ENCODE data around the gene DEFB132. TPM values are rescaled to one million over a fixed set of nuclear protein-coding genes. Genes with fewer than 3 reads are reported as not detected.

DEFB132 gene
- total and polyA plus RNA-seq, 2 of the 4 experiments (the other 2 are of a cell fraction): not detected

DNA sequence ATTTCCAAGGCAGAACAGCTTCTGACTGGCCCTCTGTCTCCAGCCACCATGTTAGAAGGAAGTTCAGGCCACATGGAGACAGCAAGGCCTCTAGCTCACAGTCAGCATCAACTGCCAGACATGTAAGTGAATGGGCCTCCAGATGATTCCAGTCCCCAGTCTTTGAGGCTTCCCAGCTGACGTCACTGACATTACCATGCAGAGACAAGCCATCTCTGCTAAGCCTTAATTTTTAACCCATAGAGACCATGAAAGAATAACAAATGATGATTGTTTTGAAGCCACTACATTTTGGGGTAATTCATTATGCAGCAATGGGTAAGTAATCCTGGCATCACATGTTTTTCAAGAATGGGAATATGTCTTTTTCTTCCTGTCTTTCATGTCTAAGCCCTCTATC, 41.7 kb upstream of the DEFB132 start:
- dilution Hi-C loops (cut with HindIII; ENCODE audit: low sequenced_read_pairs, unreplicated experiment): no loop called here

More for the DNA sequence above, 41.7 kb upstream of the DEFB132 start:
- Histone ChIP-seq H3K9me1 (ENCODE audit: insufficient read depth, low read length) (no peaks in the 10 kb centered on the region), H3K79me1 (ENCODE audit: low read depth in 1 of 2, low read length in 2 of 2) (no peaks in the 10 kb centered on the region), H2AK5ac (ENCODE audit: low read depth, low read length) (no peak overlapping the region), H2AFZ (replicated peaks; ENCODE audit: low read length, poor library complexity) (no peak overlapping the region), H3K27ac (ENCODE audit: insufficient read depth, low read length) (no peak overlapping the region), H3K4ac (ENCODE audit: low read depth, low read length) (no peak overlapping the region), H3K23ac (ENCODE audit: low read depth, low read length) (no peak overlapping the region), H3K56ac (ENCODE audit: extremely low read depth, insufficient read depth, low read length) (no peak overlapping the region), H4K20me1 (ENCODE audit: insufficient read depth, low read length) (no peaks in the 10 kb centered on the region), H3K4me1 (ENCODE audit: control insufficient read depth, insufficient read depth, low read length) (no peaks in the 10 kb centered on the region), H3K36me3 (ENCODE audit: control insufficient read depth, insufficient read depth, low read length) (no peaks in the 10 kb centered on the region), H3K18ac (ENCODE audit: low read depth, low read length) (no peak overlapping the region), H4K8ac (ENCODE audit: low read depth in 2 of 2, low read length in 2 of 2) (no peak overlapping the region), H2BK5ac (ENCODE audit: low read depth, low read length, poor library complexity, severe bottlenecking) (no peak overlapping the region), H3K9me3 (ENCODE audit: control insufficient read depth, insufficient read depth, low read length) (no peaks in the 10 kb centered on the region), H3K4me3 (ENCODE audit: insufficient read depth, low read depth, low read length) (no peak overlapping the region), H3K14ac (replicated peaks; ENCODE audit: low read depth, low read length) (no peak overlapping the region), H3K27me3 (ENCODE audit: control insufficient read depth, insufficient read depth, low read length) (peaks cover 8% of the 10 kb centered on the region), H3K4me2 (ENCODE audit: low read depth, low read length) (no peak overlapping the region), H2BK20ac (ENCODE audit: low read depth, low read length) (no peak overlapping the region), H4K91ac (ENCODE audit: insufficient read depth, low read depth, low read length) (no peak overlapping the region), H4K5ac (ENCODE audit: low read depth, low read length) (no peak overlapping the region), H2BK120ac (ENCODE audit: low read depth, low read length) (no peak overlapping the region), H2AK9ac (replicated peaks; ENCODE audit: low read depth, low read length, poor library complexity) (no peak overlapping the region), H3K9ac (ENCODE audit: low read depth, low read length) (no peak overlapping the region), H2BK15ac (ENCODE audit: low read depth, low read length) (no peak overlapping the region)
- ChIA-PET CTCF (no interaction called here), POLR2A (ENCODE audit: unreplicated experiment) (no interaction called here)
- no CpG with 5 or more reads among the region's 1 CpG for WGBS, 2 experiments (ENCODE audit: extremely low coverage in 2 of 2, insufficient read length in 1 of 2)
- intact Hi-C loops (cut with micrococcal nuclease) (no loop called here), in situ Hi-C loops (cut with MboI; ENCODE audit: low sequenced_read_pairs) (loop anchor here (10.0 kb wide), 1 partner anchor 119 kb away; no protein-coding TSS in a partner anchor)
- TF ChIP-seq FOS (IDR thresholded peaks at IDR 0.05; ENCODE audit: low read depth, low read length) (no peak), RCOR1 (IDR thresholded peaks at IDR 0.05; ENCODE audit: insufficient replicate concordance, low read length) (no peak), MXI1 (IDR thresholded peaks at IDR 0.05; ENCODE audit: borderline replicate concordance, low read depth, low read length) (no peak), BHLHE40 (IDR thresholded peaks at IDR 0.05; ENCODE audit: low read depth, low read length) (no peak), POLR2A (IDR thresholded peaks at IDR 0.05; ENCODE audit: low read depth, low read length) (no peak), NFE2L2 (IDR thresholded peaks at IDR 0.05; ENCODE audit: low read depth, low read length) (no peak), RAD21 (IDR thresholded peaks at IDR 0.05; ENCODE audit: low read length) (no peak), RFX5 (IDR thresholded peaks at IDR 0.05; ENCODE audit: low read depth, low read length) (no peak), SMC3 (IDR thresholded peaks at IDR 0.05; ENCODE audit: low read depth, low read length) (no peak), MAFK (IDR thresholded peaks at IDR 0.05; ENCODE audit: low read depth, low read length) (no peak), MAZ (IDR thresholded peaks at IDR 0.05; ENCODE audit: borderline replicate concordance, low read depth, low read length) (no peak), CHD1 (IDR thresholded peaks at IDR 0.05; ENCODE audit: low read depth, low read length) (no peak), CEBPB (IDR thresholded peaks at IDR 0.05; ENCODE audit: low read depth, low read length) (no peak)
- TF ChIP-seq, protein P1, sequence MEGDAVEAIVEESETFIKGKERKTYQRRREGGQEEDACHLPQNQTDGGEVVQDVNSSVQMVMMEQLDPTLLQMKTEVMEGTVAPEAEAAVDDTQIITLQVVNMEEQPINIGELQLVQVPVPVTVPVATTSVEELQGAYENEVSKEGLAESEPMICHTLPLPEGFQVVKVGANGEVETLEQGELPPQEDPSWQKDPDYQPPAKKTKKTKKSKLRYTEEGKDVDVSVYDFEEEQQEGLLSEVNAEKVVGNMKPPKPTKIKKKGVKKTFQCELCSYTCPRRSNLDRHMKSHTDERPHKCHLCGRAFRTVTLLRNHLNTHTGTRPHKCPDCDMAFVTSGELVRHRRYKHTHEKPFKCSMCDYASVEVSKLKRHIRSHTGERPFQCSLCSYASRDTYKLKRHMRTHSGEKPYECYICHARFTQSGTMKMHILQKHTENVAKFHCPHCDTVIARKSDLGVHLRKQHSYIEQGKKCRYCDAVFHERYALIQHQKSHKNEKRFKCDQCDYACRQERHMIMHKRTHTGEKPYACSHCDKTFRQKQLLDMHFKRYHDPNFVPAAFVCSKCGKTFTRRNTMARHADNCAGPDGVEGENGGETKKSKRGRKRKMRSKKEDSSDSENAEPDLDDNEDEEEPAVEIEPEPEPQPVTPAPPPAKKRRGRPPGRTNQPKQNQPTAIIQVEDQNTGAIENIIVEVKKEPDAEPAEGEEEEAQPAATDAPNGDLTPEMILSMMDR (conservative IDR thresholded peaks at IDR 0.05; ENCODE audit: low read depth, low read length): no peak
- TF ChIP-seq, protein P2, sequence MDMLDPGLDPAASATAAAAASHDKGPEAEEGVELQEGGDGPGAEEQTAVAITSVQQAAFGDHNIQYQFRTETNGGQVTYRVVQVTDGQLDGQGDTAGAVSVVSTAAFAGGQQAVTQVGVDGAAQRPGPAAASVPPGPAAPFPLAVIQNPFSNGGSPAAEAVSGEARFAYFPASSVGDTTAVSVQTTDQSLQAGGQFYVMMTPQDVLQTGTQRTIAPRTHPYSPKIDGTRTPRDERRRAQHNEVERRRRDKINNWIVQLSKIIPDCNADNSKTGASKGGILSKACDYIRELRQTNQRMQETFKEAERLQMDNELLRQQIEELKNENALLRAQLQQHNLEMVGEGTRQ (IDR thresholded peaks at IDR 0.05; ENCODE audit: low read depth, low read length): no peak
- TF ChIP-seq, protein P3, sequence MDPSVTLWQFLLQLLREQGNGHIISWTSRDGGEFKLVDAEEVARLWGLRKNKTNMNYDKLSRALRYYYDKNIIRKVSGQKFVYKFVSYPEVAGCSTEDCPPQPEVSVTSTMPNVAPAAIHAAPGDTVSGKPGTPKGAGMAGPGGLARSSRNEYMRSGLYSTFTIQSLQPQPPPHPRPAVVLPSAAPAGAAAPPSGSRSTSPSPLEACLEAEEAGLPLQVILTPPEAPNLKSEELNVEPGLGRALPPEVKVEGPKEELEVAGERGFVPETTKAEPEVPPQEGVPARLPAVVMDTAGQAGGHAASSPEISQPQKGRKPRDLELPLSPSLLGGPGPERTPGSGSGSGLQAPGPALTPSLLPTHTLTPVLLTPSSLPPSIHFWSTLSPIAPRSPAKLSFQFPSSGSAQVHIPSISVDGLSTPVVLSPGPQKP (IDR thresholded peaks at IDR 0.05; ENCODE audit: borderline replicate concordance, low read depth, low read length): no peak
- no peak for ATAC-seq (ENCODE audit: low read depth)
- no TSS peak for BruUV-seq (replicated peaks)
- no peak for DNase-seq
